MCF 10A (cell line): ENCODE measurements around the gene VTA1. TPM values are rescaled to one million over a fixed set of nuclear protein-coding genes. Genes with fewer than 3 reads are reported as not detected.

ENCODE experiments used
- BruUV-seq: library from RNA; stranded (reverse); fragments of 400-500 nt; replicated peaks from 2 replicates; lab custom pipeline; 2021; lab: Mats Ljungman, UMichigan
- CTCF ChIA-PET: fragments of 300-600 bp; sonication (Branson Sonifier 250); formaldehyde crosslinking; extraction: SDS; loops from one replicate; lab custom pipeline; 2021; ENCODE audit warnings: antibody characterized with exemption, inconsistent platforms; lab: Yijun Ruan, JAX
- POLR2A ChIA-PET: fragments of 300-600, 350-650 bp; sonication (Branson Sonifier 250); formaldehyde crosslinking; extraction: SDS; loops from one replicate; lab custom pipeline; 2020; ENCODE audit warnings: antibody characterized with exemption, inconsistent platforms; lab: Yijun Ruan, JAX
- DNase-seq: peaks from one replicate; pipeline ENCODE4 v3.0.0-alpha.2; 2018; ENCODE audit not compliant: unreplicated experiment
- H3K27ac Mint-ChIP-seq: one replicate; pipeline ENCODE4 v1.8.0; 2022; ENCODE audit warnings: mild to moderate bottlenecking, low read depth, mixed read lengths; ENCODE audit not compliant: unreplicated experiment
- H3K27me3 Mint-ChIP-seq: one replicate; pipeline ENCODE4 v1.8.0; 2022; ENCODE audit warnings: mixed read lengths; ENCODE audit not compliant: insufficient read depth, unreplicated experiment
- H3K36me3 Mint-ChIP-seq: one replicate; pipeline ENCODE4 v1.8.0; 2022; ENCODE audit warnings: mild to moderate bottlenecking, moderate library complexity, mixed read lengths; ENCODE audit not compliant: insufficient read depth, unreplicated experiment
- H3K4me1 Mint-ChIP-seq: one replicate; pipeline ENCODE4 v1.8.0; 2022; ENCODE audit warnings: mixed read lengths; ENCODE audit not compliant: insufficient read depth, unreplicated experiment
- H3K4me3 Mint-ChIP-seq: one replicate; pipeline ENCODE4 v1.8.0; 2022; ENCODE audit warnings: mild to moderate bottlenecking, moderate library complexity, mixed read lengths; ENCODE audit not compliant: unreplicated experiment
- H3K9me3 Mint-ChIP-seq: one replicate; pipeline ENCODE4 v1.8.0; 2022; ENCODE audit warnings: mixed read lengths; ENCODE audit not compliant: unreplicated experiment
- intact Hi-C: fragments of 100-400 bp; cut with micrococcal nuclease; formaldehyde crosslinking; loops from 2 replicates; pipeline ENCODE4 v1.14.1; 2022
- total RNA-seq: library from RNA; stranded (reverse); gene quantifications from 2 replicates; pipeline ENCODE4 v1.2.3, GENCODE V29; 2022
- TF ChIP-seq, protein P1 (sequence below): fragments of 200-600 bp; IDR thresholded peaks from one replicate; pipeline ENCODE4 v1.8.0; 2022; ENCODE audit warnings: antibody characterized with exemption, mild to moderate bottlenecking; ENCODE audit not compliant: unreplicated experiment

The VTA1 gene
- total RNA-seq, 1 experiment from 2014 or later: 42.9 TPM

DNA sequence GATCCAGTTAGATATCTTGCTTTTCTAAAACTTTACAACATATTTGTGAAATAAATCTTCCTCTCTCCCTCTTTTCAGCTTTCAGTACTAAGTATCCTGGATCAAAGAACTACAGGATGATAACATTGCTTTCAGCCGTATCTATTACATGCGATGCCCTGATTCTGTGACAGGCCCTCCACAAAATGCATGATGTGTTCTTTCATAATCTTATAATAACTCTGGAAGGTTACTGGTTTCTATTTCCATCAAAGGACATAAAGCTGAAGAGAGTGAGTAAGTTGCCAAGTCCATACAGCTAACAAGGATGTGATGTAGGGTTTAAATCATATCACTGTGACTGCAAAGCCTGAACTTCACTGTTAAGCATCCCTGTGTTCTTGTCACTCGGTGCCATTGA lies 91.8 kb downstream of the VTA1 start:
- POLR2A ChIA-PET: no interaction called here
- Mint-ChIP-seq H3K4me3 (no peak overlapping the region), H3K4me1 (no peaks in the 10 kb centered on the region), H3K36me3 (no peaks in the 10 kb centered on the region), H3K27ac (no peak overlapping the region), H3K9me3 (no peaks in the 10 kb centered on the region), H3K27me3 (no peaks in the 10 kb centered on the region)
- CTCF ChIA-PET: interaction anchor here (0.8 kb wide), 1 partner anchor 150 kb away, joined by 3 read pairs; no protein-coding TSS in a partner anchor
- no TSS peak for BruUV-seq
- intact Hi-C loops: no loop called here
- TF ChIP-seq, protein P1, sequence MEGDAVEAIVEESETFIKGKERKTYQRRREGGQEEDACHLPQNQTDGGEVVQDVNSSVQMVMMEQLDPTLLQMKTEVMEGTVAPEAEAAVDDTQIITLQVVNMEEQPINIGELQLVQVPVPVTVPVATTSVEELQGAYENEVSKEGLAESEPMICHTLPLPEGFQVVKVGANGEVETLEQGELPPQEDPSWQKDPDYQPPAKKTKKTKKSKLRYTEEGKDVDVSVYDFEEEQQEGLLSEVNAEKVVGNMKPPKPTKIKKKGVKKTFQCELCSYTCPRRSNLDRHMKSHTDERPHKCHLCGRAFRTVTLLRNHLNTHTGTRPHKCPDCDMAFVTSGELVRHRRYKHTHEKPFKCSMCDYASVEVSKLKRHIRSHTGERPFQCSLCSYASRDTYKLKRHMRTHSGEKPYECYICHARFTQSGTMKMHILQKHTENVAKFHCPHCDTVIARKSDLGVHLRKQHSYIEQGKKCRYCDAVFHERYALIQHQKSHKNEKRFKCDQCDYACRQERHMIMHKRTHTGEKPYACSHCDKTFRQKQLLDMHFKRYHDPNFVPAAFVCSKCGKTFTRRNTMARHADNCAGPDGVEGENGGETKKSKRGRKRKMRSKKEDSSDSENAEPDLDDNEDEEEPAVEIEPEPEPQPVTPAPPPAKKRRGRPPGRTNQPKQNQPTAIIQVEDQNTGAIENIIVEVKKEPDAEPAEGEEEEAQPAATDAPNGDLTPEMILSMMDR: no peak
- DNase-seq: no peak

DNA sequence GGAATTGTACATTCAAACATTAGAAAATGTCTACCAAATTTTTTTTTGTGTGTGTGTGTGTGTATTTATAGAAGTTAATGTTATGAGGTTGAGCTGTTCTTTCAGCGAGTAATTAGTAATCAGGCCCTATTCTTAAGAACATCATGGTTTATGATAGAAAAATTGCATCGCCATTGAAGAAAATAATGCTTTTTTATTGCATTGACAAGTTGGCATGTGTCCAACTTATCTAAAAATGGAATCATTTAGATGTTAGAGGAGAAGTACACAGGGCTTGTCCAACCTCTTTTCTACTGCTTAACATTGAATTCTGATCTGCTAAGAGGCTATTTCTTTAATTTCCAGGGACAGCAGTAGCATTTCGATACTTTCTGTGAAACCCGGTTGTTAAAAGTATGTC lies 93.1 kb downstream of the VTA1 start:
- intact Hi-C loops: no loop called here
- Mint-ChIP-seq H3K9me3 (no peaks in the 10 kb centered on the region), H3K4me1 (no peaks in the 10 kb centered on the region), H3K27ac (no peak overlapping the region), H3K36me3 (no peaks in the 10 kb centered on the region), H3K27me3 (no peaks in the 10 kb centered on the region), H3K4me3 (no peak overlapping the region)
- CTCF ChIA-PET: no interaction called here
- no TSS peak for BruUV-seq
- no peak for DNase-seq
- TF ChIP-seq, protein P1: no peak
- POLR2A ChIA-PET: no interaction called here

DNA sequence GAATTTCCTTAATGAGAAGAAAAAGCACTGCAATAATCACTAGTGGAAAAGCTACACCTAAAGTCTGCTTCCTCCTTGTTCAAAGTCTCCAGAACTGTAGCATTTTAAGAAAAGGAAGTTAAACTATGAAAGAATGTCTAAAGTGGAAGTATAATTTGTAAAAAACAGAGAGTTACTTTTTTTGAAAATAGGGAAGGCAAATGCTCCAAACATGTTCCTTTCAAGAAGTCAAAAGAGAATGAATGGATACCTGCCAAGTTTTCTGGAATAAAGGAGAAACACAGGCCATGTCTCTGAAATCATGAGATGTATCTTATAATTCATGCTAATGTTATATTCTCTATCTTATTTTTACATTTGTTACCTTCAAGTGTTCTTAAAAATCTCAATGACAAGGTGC lies 94.0 kb downstream of the VTA1 start:
- Mint-ChIP-seq H3K4me3 (no peak overlapping the region), H3K27ac (no peak overlapping the region), H3K4me1 (no peaks in the 10 kb centered on the region), H3K27me3 (no peaks in the 10 kb centered on the region), H3K36me3 (no peaks in the 10 kb centered on the region), H3K9me3 (no peaks in the 10 kb centered on the region)
- POLR2A ChIA-PET: interaction anchor here (0.7 kb wide), 1 partner anchor 467 kb away, joined by 3 read pairs; no protein-coding TSS in a partner anchor
- CTCF ChIA-PET: no interaction called here
- DNase-seq: no peak
- TF ChIP-seq, protein P1: no peak
- BruUV-seq: no TSS peak
- intact Hi-C loops: no loop called here

DNA sequence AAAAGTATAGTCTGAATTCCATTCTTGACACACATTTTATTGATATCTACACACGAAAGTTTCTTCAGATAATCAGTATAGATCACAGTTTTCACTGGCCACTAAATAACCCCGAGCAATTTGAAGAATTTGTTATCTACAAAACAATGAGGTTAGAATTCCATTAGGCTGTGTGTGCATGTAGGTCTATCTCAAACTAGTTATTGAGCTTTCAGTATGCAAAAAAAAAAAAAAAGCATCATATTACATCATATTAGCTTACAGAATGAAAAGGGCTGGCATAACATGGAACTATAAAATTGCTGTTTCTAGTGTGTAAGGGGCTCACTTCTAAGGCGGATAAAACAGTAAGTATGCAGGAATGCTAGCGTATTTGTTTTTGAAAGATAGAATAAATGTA lies 95.2 kb downstream of the VTA1 start:
- DNase-seq: no peak

More for the DNA sequence above, 95.2 kb downstream of the VTA1 start:
- TF ChIP-seq, protein P1: no peak
- Mint-ChIP-seq H3K4me3 (no peak overlapping the region), H3K9me3 (no peaks in the 10 kb centered on the region), H3K27me3 (no peaks in the 10 kb centered on the region), H3K4me1 (no peaks in the 10 kb centered on the region), H3K27ac (no peak overlapping the region), H3K36me3 (no peaks in the 10 kb centered on the region)
- CTCF ChIA-PET: no interaction called here
- intact Hi-C loops: no loop called here
- BruUV-seq: no TSS peak
- POLR2A ChIA-PET: no interaction called here
